Measurements from ENCODE around the gene MARCO.

DNA sequence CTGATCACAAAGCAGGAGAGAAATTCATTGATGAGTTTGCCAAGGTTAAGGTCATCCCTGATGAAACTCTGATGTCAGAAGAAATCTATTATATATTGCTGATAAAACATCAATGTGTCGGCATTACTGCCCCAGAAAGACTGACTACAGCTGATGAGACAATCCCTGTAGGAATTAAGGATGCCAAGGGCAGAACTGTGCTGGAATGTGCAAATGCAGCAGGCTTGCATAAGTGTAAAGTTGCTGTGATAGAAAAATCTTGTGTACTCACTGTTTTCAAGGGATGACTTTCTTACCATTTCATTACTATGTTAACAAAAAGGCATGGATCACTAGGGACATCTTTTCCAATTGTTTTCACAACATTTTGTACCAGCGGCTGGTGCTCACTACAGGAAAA, 19.7 kb upstream of the MARCO start:
- TF ChIP-seq BHLHE40 (IDR thresholded peaks at IDR 0.05; ENCODE audit: borderline replicate concordance): no peak
- no peak for TF ChIP-seq SP1 (IDR thresholded peaks at IDR 0.05)
- TF ChIP-seq ELF4 (IDR thresholded peaks at IDR 0.05): no peak
- TF ChIP-seq FOXM1 (IDR thresholded peaks at IDR 0.05; ENCODE audit: borderline replicate concordance): no peak
- TF ChIP-seq FOXA1 (IDR thresholded peaks at IDR 0.05): no peak
- TF ChIP-seq ARNT (IDR thresholded peaks at IDR 0.05): no peak
- no peak for TF ChIP-seq LEF1 (IDR thresholded peaks at IDR 0.05; ENCODE audit: borderline replicate concordance)
- TF ChIP-seq L3MBTL2 (conservative IDR thresholded peaks at IDR 0.05): no peak
- TF ChIP-seq FOXK2 (IDR thresholded peaks at IDR 0.05): no peak
- TF ChIP-seq CTBP1 (IDR thresholded peaks at IDR 0.05; ENCODE audit: borderline replicate concordance): no peak
- no peak for TF ChIP-seq SUZ12 (IDR thresholded peaks at IDR 0.05)
- TF ChIP-seq, protein P1, sequence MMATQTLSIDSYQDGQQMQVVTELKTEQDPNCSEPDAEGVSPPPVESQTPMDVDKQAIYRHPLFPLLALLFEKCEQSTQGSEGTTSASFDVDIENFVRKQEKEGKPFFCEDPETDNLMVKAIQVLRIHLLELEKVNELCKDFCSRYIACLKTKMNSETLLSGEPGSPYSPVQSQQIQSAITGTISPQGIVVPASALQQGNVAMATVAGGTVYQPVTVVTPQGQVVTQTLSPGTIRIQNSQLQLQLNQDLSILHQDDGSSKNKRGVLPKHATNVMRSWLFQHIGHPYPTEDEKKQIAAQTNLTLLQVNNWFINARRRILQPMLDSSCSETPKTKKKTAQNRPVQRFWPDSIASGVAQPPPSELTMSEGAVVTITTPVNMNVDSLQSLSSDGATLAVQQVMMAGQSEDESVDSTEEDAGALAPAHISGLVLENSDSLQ (IDR thresholded peaks at IDR 0.05): no peak

All from HEK293T (cell line).